ENCODE measurements around the gene ABHD17C.

The ABHD17C gene

GRCh38 chr15:80769153-80769828 is 74.2 kb downstream of the ABHD17C start:
- DNase-seq: no peak

- no peak for DNase-seq
Observed at GRCh38 chr15:80769829-80770705, 75.0 kb downstream of the ABHD17C start.

DNA sequence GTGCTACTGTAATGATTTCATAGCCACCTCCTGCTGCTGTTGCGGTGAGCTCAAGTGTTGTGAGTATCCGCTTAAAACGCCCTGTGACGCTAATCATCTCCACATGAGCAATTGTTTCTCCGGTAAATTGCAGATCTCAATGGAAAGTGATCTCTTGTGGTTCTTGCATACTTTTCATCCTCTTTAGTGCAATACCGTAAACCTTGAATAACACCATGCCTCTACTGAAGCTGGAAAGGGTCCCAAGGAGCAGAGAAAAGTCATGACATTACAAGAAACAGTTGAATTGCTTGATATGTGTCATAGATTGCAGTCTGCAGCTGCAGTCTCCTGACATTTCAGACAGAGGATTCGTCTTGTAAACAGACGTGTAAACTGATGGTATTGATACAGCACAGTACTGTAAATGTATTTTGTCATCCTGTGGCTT is 78.0 kb downstream of the ABHD17C start:
- DNase-seq: no peak

DNA sequence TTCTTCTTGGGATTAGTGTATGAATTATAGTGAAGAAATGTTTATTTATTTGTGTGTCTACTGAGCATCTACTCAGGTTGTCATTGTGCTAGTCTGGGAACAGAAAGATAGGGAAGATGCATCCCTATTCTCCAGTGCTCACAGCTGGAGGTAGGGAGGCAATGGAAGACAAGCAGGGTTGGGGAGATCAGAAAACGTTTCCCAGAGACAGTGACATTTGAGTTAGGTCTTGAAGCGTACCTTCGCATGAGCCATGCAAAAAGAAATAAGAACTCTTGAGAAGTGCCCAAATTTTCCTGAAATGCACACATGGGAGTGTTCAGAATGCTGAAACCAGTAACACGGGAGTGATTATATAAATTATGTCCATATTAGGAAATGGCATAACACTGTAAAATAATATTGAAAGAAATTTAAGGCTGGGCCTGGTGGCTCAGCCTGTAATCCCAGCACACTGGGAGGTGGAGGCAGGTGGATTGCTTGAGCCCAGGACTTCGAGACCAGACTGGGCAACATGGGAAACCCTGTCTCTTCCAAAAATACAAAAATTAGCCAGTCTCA is 78.8 kb downstream of the ABHD17C start:
- no peak for DNase-seq

GRCh38 chr15:80774486-80774885 is 79.4 kb downstream of the ABHD17C start:
- DNase-seq: no peak

GRCh38 chr15:80775338-80775737 is 80.2 kb downstream of the ABHD17C start:
- DNase-seq: no peak

DNA sequence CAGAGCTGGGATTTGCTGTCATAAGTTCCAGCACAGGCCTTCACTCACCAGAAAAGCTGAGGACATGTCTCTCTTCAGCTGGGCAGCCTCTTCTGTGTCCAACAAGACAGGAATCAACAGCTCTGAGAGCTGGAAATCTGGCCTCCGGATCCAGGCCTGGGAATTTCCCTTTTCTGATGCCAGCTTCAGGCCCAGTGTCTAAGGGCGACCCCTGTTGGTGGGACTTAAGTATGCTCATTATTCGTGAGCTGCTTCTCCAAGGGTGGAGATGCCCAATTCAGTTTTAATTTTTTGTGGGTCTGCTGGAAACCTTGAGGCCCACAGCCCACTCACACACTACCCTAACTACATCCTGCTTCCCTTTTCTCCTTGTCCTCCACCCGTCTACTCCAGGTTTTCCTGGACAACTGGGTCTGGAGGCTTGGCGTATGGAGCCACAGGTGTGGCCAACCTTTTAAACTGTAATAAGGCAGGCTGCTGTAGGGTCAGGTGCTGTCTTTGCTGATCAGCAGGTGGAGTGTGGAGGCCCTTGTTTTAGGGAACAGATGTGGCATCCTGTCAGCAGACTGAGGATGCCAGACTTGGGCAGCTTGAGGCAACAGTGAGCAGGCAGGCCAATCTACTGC is 81.4 kb downstream of the ABHD17C start:
- DNase-seq: peak; percentile 33

- no peak for DNase-seq
Observed at GRCh38 chr15:80777137-80777536, 82.0 kb downstream of the ABHD17C start.

- no peak for DNase-seq
Observed at GRCh38 chr15:80777826-80778620, 82.9 kb downstream of the ABHD17C start.

DNA sequence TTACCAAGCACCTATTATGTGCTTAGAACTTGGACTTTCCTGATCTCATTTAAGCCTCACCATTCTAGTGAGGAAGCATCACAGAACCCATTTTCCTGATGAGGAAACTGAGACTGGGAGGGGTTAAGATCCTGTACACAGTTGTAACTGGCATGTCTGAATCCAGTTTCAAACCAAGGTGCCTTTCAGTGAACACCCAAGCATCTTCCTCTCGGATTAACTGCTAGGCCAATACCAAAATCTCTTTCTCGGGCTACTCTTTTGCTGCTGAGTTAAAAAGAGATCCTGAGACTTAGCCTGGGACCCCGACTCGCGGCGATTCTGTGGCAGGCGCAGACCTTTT is 83.5 kb downstream of the ABHD17C start:
- no peak for DNase-seq

DNA sequence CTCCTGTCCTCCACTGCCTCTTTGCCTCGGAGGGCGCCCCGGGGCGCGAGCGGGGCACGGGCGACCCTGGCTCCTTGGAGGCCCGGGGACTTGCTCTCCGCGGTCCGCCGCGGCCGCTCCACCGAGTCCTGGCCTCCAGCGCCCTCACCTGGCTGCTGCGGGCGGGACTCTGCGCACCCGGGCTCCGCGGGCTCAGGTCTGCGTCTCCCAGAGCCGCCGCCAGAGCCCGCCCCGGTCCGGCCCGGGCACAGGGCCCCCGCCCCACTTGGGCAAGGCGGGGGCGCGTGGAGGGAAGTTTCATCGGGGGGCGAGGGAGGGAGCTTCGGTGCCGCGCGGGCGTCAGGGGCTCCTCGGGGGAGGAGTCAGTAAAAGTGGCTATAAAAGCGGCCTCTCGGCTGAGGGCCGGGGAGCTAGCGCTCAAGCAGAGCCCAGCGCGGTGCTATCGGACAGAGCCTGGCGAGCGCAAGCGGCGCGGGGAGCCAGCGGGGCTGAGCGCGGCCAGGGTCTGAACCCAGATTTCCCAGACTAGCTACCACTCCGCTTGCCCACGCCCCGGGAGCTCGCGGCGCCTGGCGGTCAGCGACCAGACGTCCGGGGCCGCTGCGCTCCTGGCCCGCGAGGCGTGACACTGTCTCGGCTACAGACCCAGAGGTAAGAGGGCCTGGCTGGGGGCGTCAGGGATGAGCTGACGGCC is 84.0 kb downstream of the ABHD17C start, which contains the start of gene CEMIP:
Gene CEMIP (plus strand): TSS at position 407 of the 694 bp plus-strand sequence. CDS start 94,510 bp downstream, outside the sequence.
- no peak for DNase-seq

DNA sequence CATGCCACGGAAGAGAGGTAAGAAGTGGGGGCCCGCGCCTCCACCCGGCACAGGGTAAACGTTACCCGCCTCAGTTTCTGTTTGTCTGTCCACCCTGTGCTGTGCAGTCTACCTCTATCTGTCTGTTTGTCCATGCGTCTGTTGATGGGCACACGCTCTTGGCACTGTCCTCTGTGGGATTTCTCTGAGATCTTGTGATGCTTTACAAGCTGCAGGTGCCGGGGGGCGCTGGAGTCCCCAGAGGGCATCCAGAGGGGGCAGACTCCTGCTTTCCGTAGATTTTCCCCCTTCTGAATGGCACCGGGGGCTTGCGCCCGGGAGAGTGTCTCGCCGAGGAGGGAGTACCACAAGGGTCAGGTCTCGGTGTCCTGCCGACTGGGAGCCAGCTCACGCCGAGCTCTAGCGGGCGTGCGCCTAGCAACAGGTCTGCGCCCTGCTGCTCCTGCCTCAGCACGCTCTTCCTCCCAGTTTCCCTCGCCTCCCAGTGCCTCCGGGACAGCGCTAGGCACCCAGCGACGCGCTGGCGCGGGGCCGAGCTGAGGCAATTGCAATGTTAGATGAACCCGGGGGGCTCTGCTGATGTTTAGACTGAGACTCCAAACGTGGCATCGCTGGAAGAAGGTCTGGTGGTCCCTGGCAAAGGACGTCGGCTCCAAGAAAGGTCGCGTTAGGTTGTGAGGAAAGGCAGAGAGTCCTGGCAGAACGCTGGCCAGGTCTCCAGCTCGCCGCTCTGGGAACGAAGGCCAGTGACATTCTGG is 84.7 kb downstream of the ABHD17C start:
- no peak for DNase-seq

GRCh38 chr15:80780416-80781221 is 85.5 kb downstream of the ABHD17C start:
- DNase-seq: no peak

GRCh38 chr15:80783260-80783659 is 88.2 kb downstream of the ABHD17C start:
- DNase-seq: no peak

DNA sequence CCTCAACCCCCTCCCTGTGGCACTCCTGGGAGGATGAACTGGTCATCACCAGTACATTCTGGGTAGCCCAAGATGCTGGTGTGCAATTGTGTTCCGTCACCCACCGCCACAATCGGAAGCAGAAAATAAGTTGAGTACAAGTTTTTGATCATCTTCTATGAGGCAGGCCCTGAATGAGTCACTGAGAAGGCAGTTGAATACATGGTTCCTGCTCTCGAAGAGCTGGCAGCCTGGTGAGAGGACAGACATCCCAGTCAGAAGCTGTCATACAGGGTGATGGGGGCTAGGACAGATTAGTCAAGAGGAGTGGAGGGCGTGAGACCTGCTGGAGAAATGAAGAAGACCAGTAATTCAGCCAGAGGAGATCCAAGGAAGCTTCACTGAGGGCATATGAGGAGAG is 90.2 kb downstream of the ABHD17C start:
- DNase-seq: no peak

- no peak for DNase-seq
Observed at GRCh38 chr15:80785811-80786354, 90.8 kb downstream of the ABHD17C start.

DNA sequence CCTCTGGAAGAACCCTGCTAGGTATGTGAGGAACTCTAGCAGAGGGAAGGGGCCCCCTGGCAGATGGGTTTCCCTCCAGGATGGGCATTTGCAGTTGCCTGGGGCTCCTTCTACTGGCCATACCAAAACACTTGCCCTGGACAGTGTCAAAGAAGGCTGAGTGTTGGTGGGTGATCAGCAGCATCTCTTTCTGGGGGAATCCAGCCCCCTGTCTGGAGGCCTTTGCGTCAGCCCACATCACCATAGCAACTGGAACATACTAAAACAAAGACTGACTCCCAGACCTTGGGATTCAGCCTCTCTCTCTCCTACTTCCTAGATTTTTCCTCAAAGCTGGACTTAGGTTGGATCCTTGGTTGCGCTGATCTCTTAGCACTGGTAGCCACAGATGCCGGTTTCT is 92.2 kb downstream of the ABHD17C start:
- DNase-seq: no peak

GRCh38 chr15:80788536-80788935 is 93.4 kb downstream of the ABHD17C start:
- no peak for DNase-seq

GRCh38 chr15:80789296-80789695 is 94.2 kb downstream of the ABHD17C start:
- no peak for DNase-seq

DNA sequence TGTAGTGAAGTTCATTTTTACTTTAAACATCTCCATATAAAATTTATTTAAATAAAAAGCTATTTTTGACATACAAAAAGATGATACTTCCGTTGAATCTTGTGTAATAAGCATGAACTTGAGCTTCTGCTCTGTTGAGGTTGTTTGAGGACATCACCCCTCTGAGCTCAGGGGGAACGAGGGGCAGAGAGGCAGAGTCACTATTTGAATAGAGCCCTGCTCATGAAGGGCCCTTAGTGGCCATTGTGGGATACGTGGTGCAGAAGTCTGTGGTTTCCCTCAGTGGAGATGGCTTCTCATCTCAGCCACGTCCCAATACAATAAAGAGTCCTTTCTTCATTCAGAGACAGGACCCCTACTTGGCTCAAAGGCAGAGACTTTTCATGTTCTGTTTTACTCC is 94.7 kb downstream of the ABHD17C start:
- no peak for DNase-seq

Measured in effector CD4-positive, alpha-beta T cell (primary cell).